LNCaP clone FGC (cell line): ENCODE measurements around the gene NEDD4L.

Source experiments
- DNase-seq: peaks from one replicate; pipeline ENCODE4 v3.0.0-alpha.2; 2011; ENCODE audit warnings: low read depth
- H3K4me3 ChIP-seq: 2 replicates; pipeline ENCODE4 v1.5.1; 2011; ENCODE audit warnings: mild to moderate bottlenecking, low read depth, low read length, control low read depth
- TF ChIP-seq, protein P1 (sequence below): IDR thresholded peaks from 2 replicates; pipeline ENCODE4 v1.5.1; 2012; ENCODE audit warnings: mild to moderate bottlenecking; ENCODE audit not compliant: control insufficient read depth, insufficient read depth; ENCODE audit errors: extremely low read depth

NEDD4L gene

DNA sequence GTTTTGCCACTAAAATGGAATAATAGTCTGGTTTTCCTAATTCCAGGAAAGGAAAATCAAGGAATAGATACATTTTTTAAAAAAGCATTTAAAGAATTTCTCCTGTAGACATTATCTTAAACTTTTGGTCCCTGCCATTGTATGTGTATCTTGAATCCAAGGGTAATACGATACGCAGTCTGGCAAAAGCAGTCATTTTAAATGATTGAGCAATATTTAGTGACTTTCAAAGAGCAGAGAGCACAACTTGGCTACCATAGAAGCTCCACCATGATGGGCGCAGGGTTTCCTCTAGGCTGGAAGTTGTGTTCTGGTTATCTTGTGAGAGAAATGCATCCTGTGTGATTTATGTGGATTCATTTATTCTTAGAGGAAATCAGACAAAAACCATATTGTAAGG, 92.9 kb downstream of the NEDD4L start:
- TF ChIP-seq, protein P1, sequence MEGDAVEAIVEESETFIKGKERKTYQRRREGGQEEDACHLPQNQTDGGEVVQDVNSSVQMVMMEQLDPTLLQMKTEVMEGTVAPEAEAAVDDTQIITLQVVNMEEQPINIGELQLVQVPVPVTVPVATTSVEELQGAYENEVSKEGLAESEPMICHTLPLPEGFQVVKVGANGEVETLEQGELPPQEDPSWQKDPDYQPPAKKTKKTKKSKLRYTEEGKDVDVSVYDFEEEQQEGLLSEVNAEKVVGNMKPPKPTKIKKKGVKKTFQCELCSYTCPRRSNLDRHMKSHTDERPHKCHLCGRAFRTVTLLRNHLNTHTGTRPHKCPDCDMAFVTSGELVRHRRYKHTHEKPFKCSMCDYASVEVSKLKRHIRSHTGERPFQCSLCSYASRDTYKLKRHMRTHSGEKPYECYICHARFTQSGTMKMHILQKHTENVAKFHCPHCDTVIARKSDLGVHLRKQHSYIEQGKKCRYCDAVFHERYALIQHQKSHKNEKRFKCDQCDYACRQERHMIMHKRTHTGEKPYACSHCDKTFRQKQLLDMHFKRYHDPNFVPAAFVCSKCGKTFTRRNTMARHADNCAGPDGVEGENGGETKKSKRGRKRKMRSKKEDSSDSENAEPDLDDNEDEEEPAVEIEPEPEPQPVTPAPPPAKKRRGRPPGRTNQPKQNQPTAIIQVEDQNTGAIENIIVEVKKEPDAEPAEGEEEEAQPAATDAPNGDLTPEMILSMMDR = no peak
- no peak overlapping the region for H3K4me3 ChIP-seq
- DNase-seq = no peak

DNA sequence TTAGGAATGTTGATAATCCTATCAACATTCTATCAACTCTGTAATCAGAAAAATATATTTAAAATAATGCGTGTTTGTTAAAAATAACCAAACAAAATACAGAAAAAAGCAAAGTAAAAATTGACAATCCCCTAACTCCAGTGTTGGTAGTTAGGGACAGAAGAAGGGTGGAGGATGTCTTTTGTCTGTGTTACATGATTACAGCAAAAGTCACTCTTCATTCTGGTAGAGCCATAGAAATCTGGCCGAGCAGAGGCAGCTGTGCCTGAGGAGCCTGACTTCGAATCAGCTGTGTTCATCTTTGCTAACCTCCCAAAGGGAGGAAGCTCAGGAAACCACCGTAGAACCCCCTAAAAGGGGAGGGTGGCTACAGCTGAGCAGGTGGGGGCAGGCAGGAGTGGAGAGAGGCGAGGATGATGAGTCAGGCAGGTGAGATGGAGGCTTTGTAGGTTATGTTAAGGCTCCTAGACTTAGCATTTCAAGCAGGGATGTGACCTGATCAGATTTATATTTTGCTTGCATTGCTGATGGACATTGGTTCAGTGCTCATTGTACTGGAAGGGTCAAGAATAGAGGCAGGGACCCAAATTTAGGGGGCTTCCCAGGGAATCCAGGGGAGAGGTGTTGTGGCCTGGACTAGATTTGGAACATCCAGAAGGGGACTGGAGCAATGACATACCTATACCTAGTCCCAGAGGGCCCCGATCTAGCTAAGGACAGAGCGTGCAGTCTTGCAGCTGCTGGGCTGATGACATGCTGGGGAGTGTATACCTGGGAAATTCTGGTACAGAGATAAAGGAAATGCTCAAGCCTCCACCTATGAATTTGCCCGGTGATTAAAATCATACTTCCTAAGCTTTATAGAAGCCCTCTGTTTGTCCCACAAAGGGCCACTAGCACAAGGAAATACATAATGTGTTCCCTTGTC, 95.7 kb downstream of the NEDD4L start:
- H3K4me3 ChIP-seq = no peak overlapping the region
- TF ChIP-seq, protein P1 = no peak
- DNase-seq = no peak

DNA sequence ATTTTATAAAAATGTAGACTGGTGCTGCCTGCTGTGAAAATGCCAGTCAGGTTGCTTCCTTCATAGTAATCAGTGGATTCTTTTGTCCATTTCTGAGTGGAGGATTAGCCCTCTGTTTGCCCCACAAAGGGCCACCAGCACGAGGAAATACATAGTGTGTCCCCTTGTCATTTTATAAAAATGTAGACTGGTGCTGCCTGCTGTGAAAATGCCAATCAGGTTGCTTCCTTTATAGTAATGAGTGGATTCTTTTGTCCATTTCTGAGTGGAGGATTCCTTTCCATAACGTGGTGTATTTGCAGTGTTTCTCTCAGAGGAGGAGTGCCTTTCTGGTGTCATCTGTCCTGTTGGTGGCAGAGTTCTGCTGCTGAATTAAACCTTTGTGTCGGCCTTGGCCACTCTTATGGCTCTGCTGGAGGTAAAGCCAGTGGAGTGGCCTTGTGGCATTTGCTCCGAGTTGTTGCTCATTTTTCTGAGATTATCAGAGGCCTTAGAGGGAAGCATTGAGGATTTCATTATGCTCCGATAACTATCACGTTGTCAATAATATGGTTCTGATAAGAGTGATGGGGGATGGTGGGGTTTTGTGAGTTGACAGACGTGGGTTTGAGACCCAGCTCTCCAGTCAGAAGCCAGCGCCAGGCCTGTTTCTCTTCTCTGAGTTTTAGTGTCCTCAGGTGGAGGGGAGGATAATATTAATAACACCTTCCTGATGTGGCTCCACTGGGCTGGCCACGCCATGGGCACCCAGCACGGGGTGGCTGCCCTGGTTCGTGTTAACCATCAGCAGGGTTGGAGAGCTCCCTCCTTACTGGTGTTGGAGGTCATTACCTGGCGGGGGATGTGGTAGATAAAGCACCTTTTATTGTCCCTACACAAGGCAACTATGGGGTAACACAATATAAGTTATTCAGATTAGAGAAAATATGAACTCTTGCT, 96.6 kb downstream of the NEDD4L start:
- no peak for DNase-seq
- H3K4me3 ChIP-seq = no peak overlapping the region
- TF ChIP-seq, protein P1 = peak; percentile 71

DNA sequence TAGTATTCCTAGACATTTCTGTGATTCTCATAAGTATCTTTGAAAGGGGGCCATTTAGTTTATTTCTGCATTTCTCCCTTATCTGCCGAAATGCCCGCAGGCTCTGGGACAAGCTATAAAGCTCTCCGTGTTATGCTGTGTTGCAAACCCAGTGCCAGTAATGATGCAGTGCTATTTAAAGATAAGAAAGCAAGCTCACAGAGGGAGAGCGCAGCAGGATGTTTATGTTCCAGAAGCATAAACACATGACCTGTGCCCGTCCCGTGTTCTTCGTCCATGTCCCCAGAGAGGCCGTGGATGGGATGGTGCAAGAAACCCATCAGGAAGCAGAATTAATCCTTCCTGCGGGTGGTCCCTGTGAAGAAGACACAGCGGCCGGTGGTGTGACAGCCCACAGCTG, 99.4 kb downstream of the NEDD4L start:
- no peak overlapping the region for H3K4me3 ChIP-seq
- TF ChIP-seq, protein P1 = no peak
- no peak for DNase-seq

DNA sequence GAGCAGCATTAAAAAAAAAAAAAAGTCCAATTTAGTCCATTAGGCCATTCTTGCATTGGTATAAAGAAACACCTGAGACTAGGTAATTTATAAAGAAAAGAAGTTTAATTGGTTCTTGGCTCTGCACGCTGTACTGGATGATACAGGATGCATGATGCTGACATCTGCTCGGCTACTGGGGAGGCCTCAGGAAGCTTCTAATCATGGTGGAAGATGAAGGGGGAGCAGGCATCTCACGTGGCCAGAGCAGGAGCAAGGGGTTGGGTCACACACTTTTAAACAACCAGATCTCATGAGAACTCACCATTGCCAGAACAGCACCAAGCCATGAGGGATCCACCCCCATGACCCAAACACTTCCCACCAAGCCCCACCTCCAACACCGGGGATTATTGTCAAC, 100.1 kb downstream of the NEDD4L start:
- H3K4me3 ChIP-seq = no peak overlapping the region
- TF ChIP-seq, protein P1 = no peak
- DNase-seq = no peak

DNA sequence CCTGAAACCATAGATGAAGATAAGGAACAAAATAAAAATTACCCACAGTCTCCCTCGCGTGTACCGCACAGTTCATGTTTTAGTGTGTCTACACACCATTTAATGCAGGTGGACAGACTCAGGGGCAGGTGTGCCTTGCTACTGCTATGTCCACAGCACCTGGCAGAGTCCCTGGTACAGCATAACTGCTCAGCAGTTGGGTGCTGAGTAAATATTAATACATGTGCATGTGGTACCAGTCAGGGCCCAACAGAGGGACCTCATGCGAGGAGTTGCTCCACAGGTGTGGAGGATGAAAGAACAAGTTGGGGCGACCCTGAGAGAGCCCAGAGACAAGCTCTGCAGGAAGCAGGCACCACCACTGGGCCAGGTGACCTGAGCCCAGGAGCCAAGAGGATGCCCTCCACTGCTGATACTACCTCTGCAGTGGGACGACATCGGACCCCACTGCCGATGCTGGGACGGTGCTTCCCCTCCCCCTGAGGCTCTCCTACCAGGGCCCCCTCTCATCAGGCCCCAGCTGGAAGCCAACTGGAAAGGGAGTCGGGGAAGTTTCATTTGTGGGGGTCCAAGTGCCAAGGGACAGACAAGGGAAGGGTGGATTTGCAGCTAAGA, 100.8 kb downstream of the NEDD4L start:
- H3K4me3 ChIP-seq = no peak overlapping the region
- peak; percentile 67 for DNase-seq
- TF ChIP-seq, protein P1 = 0 out of 2 replicates have a peak, but pooled peaks have one; percentile 16
